DND-41 (cell line): ENCODE data around the gene ADGRA3.

Source experiments
- ATAC-seq: fragments of 200-7000 bp; cut with Tn5 transposase; 3 replicates; pipeline ENCODE4 v1.9.1; 2021; ENCODE audit warnings: low read depth; ENCODE audit not compliant: insufficient read depth
- DNase-seq: peaks from one replicate; pipeline ENCODE4 v3.0.0-alpha.2; 2020
- H2AFZ ChIP-seq: 2 replicates; pipeline ENCODE4 v1.6.0; 2012; ENCODE audit warnings: low read depth, low read length
- H3K27ac ChIP-seq: 2 replicates; pipeline ENCODE4 v1.5.1; 2012; ENCODE audit warnings: low read length, inconsistent platforms
- H3K27me3 ChIP-seq: fragments of 200-600 bp; sonication (generic); 2 replicates; pipeline ENCODE4 v1.6.0; 2012; ENCODE audit warnings: low read length, mild to moderate bottlenecking, inconsistent platforms; ENCODE audit not compliant: insufficient read depth, poor library complexity
- H3K36me3 ChIP-seq: 2 replicates; pipeline ENCODE4 v1.5.1; 2012; ENCODE audit warnings: low read length, inconsistent platforms; ENCODE audit not compliant: insufficient read depth
- H3K4me1 ChIP-seq: 2 replicates; pipeline ENCODE4 v1.5.1; 2012; ENCODE audit warnings: mild to moderate bottlenecking, low read length; ENCODE audit not compliant: insufficient read depth
- H3K4me2 ChIP-seq: 2 replicates; pipeline ENCODE4 v1.6.0; 2012; ENCODE audit warnings: mild to moderate bottlenecking, moderate library complexity, low read length, inconsistent platforms; ENCODE audit not compliant: insufficient read depth
- H3K4me3 ChIP-seq, 2 experiments: fragments of 200-600 bp in 1 of 2; shearing (Covaris generic) in 1 of 2; 2 replicates each; pipeline ENCODE4 v1.5.1; 2012 to 2016; ENCODE audit warnings: inconsistent platforms in 2 of 2, low read length in 2 of 2, mild to moderate bottlenecking in 2 of 2, low read depth in 1 of 2, moderate library complexity in 1 of 2
- H3K79me2 ChIP-seq: 2 replicates; pipeline ENCODE4 v1.6.0; 2012; ENCODE audit warnings: low read length, inconsistent platforms; ENCODE audit not compliant: insufficient read depth
- H3K9ac ChIP-seq: 2 replicates; pipeline ENCODE4 v1.6.0; 2012; ENCODE audit warnings: low read depth, mild to moderate bottlenecking, inconsistent platforms, low read length, moderate library complexity
- H3K9me3 ChIP-seq: 2 replicates; pipeline ENCODE4 v1.5.1; 2012; ENCODE audit warnings: low read length, moderate library complexity, mild to moderate bottlenecking, inconsistent platforms; ENCODE audit not compliant: insufficient read depth, severe bottlenecking
- H4K20me1 ChIP-seq: 2 replicates; pipeline ENCODE4 v1.6.0; 2012; ENCODE audit warnings: low read length; ENCODE audit not compliant: insufficient read depth
- CTCF ChIP-seq: IDR thresholded peaks from 2 replicates; pipeline ENCODE4 v1.5.1; 2012; ENCODE audit warnings: borderline replicate concordance, low read length, moderate library complexity, mild to moderate bottlenecking; ENCODE audit not compliant: poor library complexity, severe bottlenecking; ENCODE audit errors: extremely low read depth
- EZH2 ChIP-seq: IDR thresholded peaks from 3 replicates; pipeline ENCODE4 v1.6.1; 2012; ENCODE audit warnings: borderline replicate concordance, low read depth, mild to moderate bottlenecking, moderate library complexity, low read length, inconsistent platforms; ENCODE audit not compliant: severe bottlenecking

Gene ADGRA3

GRCh38 chr4:22553560-22553959 lies 37.7 kb upstream of the ADGRA3 start:
- DNase-seq, result no peak
- no peak for TF ChIP-seq CTCF
- no peak for TF ChIP-seq EZH2
- no peak overlapping the region for H3K27ac ChIP-seq

GRCh38 chr4:22552812-22553211 lies 36.9 kb upstream of the ADGRA3 start:
- Histone ChIP-seq H3K4me3 (no peak overlapping the region), H3K9me3 (no peaks in the 10 kb centered on the region), H3K9ac (no peak overlapping the region), H3K36me3 (no peaks in the 10 kb centered on the region), H3K79me2 (no peaks in the 10 kb centered on the region), H3K27me3 (no peaks in the 10 kb centered on the region), H4K20me1 (no peaks in the 10 kb centered on the region), H3K27ac (no peak overlapping the region), H2AFZ (no peak overlapping the region), H3K4me2 (no peak overlapping the region), H3K4me1 (no peaks in the 10 kb centered on the region)
- TF ChIP-seq CTCF (no peak), EZH2 (no peak)
- no peak for ATAC-seq
- DNase-seq, result no peak

More at GRCh38 chr4:22553560-22553959, 37.7 kb upstream of the ADGRA3 start:
- no peak overlapping the region for H3K4me3 ChIP-seq
- no peak for ATAC-seq
- H3K79me2 ChIP-seq, result no peaks in the 10 kb centered on the region
- H3K9me3 ChIP-seq, result no peaks in the 10 kb centered on the region
- H3K27me3 ChIP-seq, result no peaks in the 10 kb centered on the region
- no peaks in the 10 kb centered on the region for H3K4me1 ChIP-seq
- H4K20me1 ChIP-seq, result no peaks in the 10 kb centered on the region
- H3K4me2 ChIP-seq, result no peak overlapping the region
- no peaks in the 10 kb centered on the region for H3K36me3 ChIP-seq
- H2AFZ ChIP-seq, result no peak overlapping the region
- no peak overlapping the region for H3K9ac ChIP-seq

DNA sequence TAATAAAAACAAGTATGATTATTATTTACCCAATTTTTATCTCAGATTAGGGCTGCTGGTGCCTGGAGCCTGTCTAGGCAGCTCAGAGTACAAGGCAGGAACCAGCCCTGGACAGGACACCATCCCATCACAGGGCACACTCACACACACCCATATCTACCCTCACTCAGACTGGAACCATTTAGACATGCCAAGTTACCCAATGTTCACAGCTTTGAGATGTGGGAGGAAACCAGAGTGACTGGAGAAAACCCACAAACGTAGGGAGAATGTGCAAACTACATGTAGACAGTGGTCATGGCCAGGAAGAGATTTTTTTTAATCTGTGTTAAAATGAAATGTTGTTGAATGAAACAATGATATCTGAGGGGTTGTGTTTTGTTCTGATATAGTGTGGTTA lies 35.7 kb upstream of the ADGRA3 start:
- Histone ChIP-seq H3K27ac (no peak overlapping the region), H4K20me1 (no peaks in the 10 kb centered on the region), H3K4me3 (no peak overlapping the region), H2AFZ (no peak overlapping the region), H3K36me3 (no peaks in the 10 kb centered on the region), H3K9ac (no peak overlapping the region), H3K79me2 (no peaks in the 10 kb centered on the region), H3K27me3 (no peaks in the 10 kb centered on the region), H3K4me1 (no peaks in the 10 kb centered on the region), H3K9me3 (no peaks in the 10 kb centered on the region), H3K4me2 (no peak overlapping the region)
- ATAC-seq (no peak), DNase-seq (no peak)
- TF ChIP-seq EZH2 (no peak), CTCF (no peak)

GRCh38 chr4:22546299-22546698 lies 30.4 kb upstream of the ADGRA3 start:
- H2AFZ ChIP-seq, result no peak overlapping the region
- no peak for ATAC-seq
- no peak overlapping the region for H3K4me3 ChIP-seq
- H3K9me3 ChIP-seq, result no peaks in the 10 kb centered on the region
- no peaks in the 10 kb centered on the region for H4K20me1 ChIP-seq
- DNase-seq, result no peak
- no peak for TF ChIP-seq EZH2
- TF ChIP-seq CTCF, result no peak
- H3K79me2 ChIP-seq, result no peaks in the 10 kb centered on the region
- H3K9ac ChIP-seq, result no peak overlapping the region
- no peaks in the 10 kb centered on the region for H3K4me1 ChIP-seq
- no peak overlapping the region for H3K27ac ChIP-seq
- H3K36me3 ChIP-seq, result no peaks in the 10 kb centered on the region
- no peaks in the 10 kb centered on the region for H3K27me3 ChIP-seq
- no peak overlapping the region for H3K4me2 ChIP-seq
